Ascending aorta (tissue), 2 donors: Measurements from ENCODE around the gene YJEFN3. TPM values are rescaled to one million over a fixed set of nuclear protein-coding genes. Genes with fewer than 3 reads are reported as not detected.

Experiments
- DNase-seq, 2 donors: peaks; one replicate each; pipeline ENCODE4 v3.0.0-alpha.2; 2019; ENCODE audit warnings: low spot score in 2 of 2
- H3K27ac ChIP-seq, 2 donors: fragments of 200-600 bp; sonication (generic); one replicate each; pipeline ENCODE4 v1.5.1; 2016 to 2017; ENCODE audit warnings: mild to moderate bottlenecking in 1 of 2
- H3K27me3 ChIP-seq: fragments of 200-600 bp; sonication (generic); one replicate; pipeline ENCODE4 v1.5.1; 2017
- H3K36me3 ChIP-seq, 2 donors: fragments of 200-600 bp; sonication (generic); one replicate each; pipeline ENCODE4 v1.5.1; 2016
- H3K4me1 ChIP-seq, 2 donors: fragments of 200-600 bp; sonication (generic); one replicate each; pipeline ENCODE4 v1.5.1; 2016 to 2017; ENCODE audit warnings: mild to moderate bottlenecking in 1 of 2
- H3K4me3 ChIP-seq, 2 donors: fragments of 200-600 bp; sonication (generic); one replicate each; pipeline ENCODE4 v1.5.1; 2016 to 2017; ENCODE audit warnings: mild to moderate bottlenecking in 1 of 2
- H3K9me3 ChIP-seq, 2 donors: fragments of 200-600 bp; sonication (generic); one replicate each; pipeline ENCODE4 v1.5.1; 2016
- CTCF ChIP-seq, 3 experiments: fragments of 200-600 bp in 2 of 3; fragments of 450-650 bp in 1 of 3; sonication (generic) in 2 of 3; IDR thresholded peaks; one replicate each; pipeline ENCODE4 v1.5.1; 2016 to 2019; ENCODE audit warnings: antibody characterized with exemption in 3 of 3, mild to moderate bottlenecking in 1 of 3, moderate library complexity in 1 of 3
- intact Hi-C: fragments of 100-400 bp; cut with DNase I; formaldehyde crosslinking; loops from one replicate; pipeline ENCODE4 v1.15.1; 2023
- total RNA-seq: library from RNA; depleted of rRNA; stranded (reverse); fragments of >200 nt; gene quantifications from one replicate; pipeline ENCODE4 v1.1.0, GENCODE V29; 2016

The YJEFN3 gene
- total RNA-seq, 1 donor from 2014 or later = 3.5 TPM

DNA sequence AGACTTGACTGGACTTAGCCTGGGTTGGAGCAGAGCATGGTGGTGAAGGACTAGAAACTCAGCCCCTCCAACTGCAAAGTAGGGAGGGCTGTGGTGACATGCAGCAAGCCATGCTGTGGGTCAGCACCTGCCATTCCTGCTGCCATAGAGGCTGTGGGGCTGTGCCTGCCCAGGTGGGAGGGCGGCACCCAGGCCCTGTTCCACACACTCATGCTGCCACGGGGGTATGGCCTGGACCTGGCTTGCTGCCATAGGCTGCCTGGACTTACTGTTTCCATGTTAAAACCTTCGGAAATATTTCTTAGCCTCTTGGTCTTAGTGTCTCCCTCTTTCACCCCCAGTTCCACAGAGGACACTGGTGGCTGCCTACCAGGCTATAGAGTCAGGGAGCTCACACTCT is 38.7 kb downstream of the YJEFN3 start:
- H3K27ac ChIP-seq = no peak overlapping the region
- intact Hi-C loops = no loop called here
- H3K36me3 ChIP-seq = no peaks in the 10 kb centered on the region
- TF ChIP-seq CTCF (IDR thresholded peaks at IDR 0.05) = no peak
- H3K9me3 ChIP-seq = no peaks in the 10 kb centered on the region
- DNase-seq = no peak
- H3K4me3 ChIP-seq = no peak overlapping the region
- no peaks in the 10 kb centered on the region for H3K4me1 ChIP-seq
- no peaks in the 10 kb centered on the region for H3K27me3 ChIP-seq

DNA sequence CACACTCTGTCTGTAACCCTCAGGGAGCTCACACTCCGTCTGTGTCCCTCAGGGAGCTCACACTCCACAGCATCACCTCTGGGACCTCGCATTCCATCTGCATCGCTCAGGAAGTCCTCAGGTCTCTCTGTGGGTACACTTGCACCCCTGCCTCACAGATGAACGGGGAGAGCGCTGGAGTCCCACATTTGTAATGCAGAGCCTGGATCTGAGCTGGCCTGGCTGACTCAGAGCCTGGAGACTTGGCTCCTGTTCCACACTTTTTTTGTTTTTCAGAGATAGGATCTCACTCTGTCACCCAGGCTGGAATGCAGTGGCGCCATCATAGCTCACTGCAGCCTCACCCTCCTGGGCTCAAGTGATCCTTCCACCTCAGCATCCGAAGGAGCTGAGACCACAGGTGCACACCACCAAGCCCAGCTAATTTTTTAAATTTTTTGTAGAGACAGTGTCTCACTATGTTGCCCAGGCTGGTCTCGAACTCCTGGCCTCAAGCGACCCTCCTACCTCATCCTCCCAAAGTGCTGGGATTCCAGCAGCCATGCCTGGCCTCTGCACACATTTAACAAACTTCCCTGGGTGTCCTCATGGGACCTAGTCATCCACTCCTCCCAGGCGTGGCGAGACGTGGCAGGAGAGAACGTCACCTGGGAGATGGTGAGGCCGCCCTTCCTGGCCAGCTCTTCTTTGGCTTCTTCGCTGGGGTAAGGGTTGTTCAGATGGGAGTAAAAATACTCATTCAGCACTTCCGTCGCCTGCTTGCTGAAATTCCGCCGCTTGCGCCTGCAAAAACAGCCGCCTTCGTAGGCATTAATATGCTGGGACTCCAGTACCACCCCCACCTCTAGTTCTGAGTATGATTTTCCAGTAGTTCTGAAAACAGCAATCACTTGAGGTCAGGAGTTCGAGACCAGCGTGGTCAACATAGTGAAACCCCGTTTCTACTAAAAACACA is 40.4 kb downstream of the YJEFN3 start:
- no peak for DNase-seq
- no peaks in the 10 kb centered on the region for H3K36me3 ChIP-seq
- intact Hi-C loops = no loop called here
- H3K27ac ChIP-seq = no peak overlapping the region
- no peak for TF ChIP-seq CTCF (IDR thresholded peaks at IDR 0.05)
- no peaks in the 10 kb centered on the region for H3K27me3 ChIP-seq
- H3K4me3 ChIP-seq = no peak overlapping the region
- no peaks in the 10 kb centered on the region for H3K9me3 ChIP-seq
- H3K4me1 ChIP-seq = no peaks in the 10 kb centered on the region

- Histone ChIP-seq H3K27ac (no peak overlapping the region), H3K36me3 (no peaks in the 10 kb centered on the region), H3K4me3 (no peak overlapping the region), H3K27me3 (no peaks in the 10 kb centered on the region), H3K4me1 (no peaks in the 10 kb centered on the region), H3K9me3 (no peaks in the 10 kb centered on the region)
- DNase-seq = no peak
- TF ChIP-seq CTCF (IDR thresholded peaks at IDR 0.05) = no peak
- intact Hi-C loops = no loop called here
Observed at GRCh38 chr19:19570571-19570970, 41.9 kb downstream of the YJEFN3 start.

GRCh38 chr19:19571071-19571786 is 42.5 kb downstream of the YJEFN3 start:
- H3K27ac ChIP-seq = no peak overlapping the region
- no peaks in the 10 kb centered on the region for H3K27me3 ChIP-seq
- no peak for DNase-seq
- H3K36me3 ChIP-seq = no peaks in the 10 kb centered on the region
- intact Hi-C loops = no loop called here
- no peak overlapping the region for H3K4me3 ChIP-seq
- H3K4me1 ChIP-seq = no peaks in the 10 kb centered on the region
- no peak for TF ChIP-seq CTCF (IDR thresholded peaks at IDR 0.05)
- no peaks in the 10 kb centered on the region for H3K9me3 ChIP-seq

- H3K4me3 ChIP-seq = no peak overlapping the region
- no peak for TF ChIP-seq CTCF (IDR thresholded peaks at IDR 0.05)
- H3K36me3 ChIP-seq = no peaks in the 10 kb centered on the region
- intact Hi-C loops = no loop called here
- no peaks in the 10 kb centered on the region for H3K9me3 ChIP-seq
- no peak overlapping the region for H3K27ac ChIP-seq
- no peaks in the 10 kb centered on the region for H3K27me3 ChIP-seq
- no peaks in the 10 kb centered on the region for H3K4me1 ChIP-seq
- DNase-seq = no peak
Observed at GRCh38 chr19:19575411-19575810, 46.7 kb downstream of the YJEFN3 start.
